Measurements from ENCODE around the gene AP3S2. TPM values are rescaled to one million over a fixed set of nuclear protein-coding genes. Genes with fewer than 3 reads are reported as not detected.
"Not testable (repeated sequence)": the region's sequence is repeated elsewhere in the genome, so short reads cannot be mapped to it uniquely, and the experiment has no call there.

AP3S2 gene
- total RNA-seq, 1 experiment from 2014 or later, result 53.0 TPM

DNA sequence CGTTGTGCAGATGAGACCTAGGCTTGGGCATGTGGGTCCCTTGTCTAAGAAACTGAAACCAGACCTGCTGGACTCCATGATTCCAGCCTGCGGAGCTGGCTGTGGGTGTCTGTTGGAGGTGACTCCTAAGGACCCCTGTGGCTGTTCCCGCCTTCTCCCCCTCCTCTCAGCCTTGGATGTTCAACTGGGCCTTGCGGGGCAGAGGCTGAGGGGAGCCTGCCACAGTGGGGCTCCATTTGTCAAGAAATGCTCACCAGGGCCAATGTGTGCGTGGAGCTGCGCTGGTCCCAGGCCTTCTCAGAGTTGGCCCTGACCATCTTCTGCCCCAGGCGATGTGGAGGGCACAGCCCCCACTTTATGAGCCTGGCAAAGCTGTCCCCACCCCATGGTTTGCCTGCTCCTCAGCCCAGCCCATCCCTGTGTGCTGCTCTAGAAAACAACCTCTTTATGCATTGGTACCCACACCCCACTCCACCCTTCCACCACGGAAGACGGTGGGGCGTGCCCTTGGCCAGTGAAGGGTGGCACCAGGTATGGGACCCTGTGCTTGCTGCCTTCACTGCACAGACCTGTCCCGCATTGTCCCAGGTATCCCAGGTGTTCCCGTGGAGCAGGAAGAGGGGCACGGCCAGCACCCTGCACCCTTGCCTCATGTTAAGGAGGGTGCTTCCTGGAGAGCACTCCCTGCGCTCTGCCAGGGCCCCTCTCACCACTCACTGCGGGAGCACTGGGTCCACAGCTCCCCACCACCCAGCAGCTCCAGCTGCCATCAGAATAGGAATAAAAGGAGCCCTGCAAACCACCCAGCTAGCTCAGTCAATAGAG, 109.7 kb downstream of the AP3S2 start:
- no peak for DNase-seq (ENCODE audit: extremely low read depth, low read depth)

DNA sequence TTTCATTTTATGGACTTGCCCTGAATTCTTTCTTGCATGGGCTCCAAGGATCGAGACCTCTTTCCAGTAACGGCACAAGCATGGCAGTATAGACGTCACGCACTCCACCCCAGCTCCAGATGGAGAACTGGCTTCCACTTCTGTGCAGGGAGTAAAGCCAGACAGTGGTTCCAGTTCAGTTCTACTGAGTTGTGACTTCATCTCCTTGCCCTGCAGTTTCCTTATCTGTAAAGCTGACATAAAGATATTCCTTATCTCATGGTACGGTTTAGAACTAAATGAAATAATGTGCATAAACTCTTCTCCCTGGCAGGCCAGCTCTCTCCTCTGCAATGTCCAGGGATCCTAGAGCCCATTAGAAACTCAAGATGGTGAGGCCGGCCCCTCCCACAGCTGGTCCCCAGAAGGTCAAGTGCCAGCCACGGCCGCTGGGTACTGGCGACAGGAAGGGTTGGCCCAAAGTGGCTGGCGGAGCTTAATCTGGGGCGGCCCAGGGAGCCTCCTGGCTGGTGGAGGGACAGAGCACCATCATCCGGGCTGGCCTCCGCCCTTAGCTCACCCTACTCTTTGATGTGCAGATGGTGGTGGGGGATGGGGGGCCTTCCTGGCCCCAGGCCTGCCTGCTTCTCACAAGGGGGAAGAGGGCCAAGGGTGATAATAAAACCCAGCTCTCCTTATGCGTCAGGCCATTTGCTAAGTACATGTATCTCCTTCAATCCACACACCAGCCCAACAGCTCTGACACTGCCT, 110.5 kb downstream of the AP3S2 start:
- no peak for DNase-seq (ENCODE audit: extremely low read depth, low read depth)

DNA sequence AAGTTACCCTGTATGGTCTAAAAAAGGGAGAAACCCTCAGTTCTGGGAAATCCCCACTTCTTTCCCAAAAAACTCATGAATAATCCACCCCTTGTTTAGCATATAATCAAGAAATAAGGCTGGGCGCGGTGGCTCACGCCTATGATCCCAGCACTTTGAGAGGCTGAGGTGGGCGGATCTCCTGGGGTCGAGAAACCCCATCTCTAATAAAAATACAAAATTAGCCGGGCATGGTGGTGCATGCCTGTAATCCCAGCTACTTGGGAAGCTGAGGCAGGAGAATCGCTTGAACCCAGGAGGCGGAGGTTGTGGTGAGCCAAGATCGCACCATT, 111.2 kb downstream of the AP3S2 start:
- DNase-seq (ENCODE audit: extremely low read depth, low read depth), result not testable (repeated sequence)

DNA sequence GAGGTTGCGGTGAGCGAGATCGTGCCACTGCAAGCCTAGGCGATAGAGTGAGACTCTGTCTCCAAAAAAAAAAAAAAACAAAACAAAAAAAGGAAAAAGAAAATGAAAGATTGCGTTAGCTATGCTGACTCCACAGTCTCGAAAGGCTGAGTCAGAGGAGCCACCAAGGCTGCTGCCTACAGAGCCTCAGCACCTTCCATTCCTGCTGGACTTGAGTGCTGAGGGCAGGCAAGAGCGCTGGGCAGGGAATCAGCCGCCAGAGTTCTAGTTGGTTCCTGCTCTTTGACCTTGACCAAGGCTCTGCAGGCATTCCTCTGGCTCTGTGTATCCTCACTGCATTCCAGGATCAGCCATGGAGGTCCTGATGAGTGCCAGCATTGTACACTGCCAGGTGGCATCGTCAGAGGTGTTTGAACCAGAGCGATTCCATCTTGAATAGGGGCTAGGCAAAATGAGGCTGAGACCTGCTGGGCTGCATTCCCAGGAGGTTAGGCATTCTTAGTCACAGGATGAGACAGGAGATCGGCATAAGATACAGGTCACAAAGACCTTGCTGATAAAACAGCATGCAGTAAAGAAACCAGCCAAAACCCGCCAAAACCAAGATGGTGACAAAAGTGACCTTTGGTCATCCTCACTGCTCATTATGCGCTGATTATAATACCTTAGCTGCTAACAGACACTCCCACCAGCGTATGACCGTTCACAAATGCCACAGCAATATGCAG, 111.7 kb downstream of the AP3S2 start:
- DNase-seq (ENCODE audit: extremely low read depth, low read depth), result no peak

DNA sequence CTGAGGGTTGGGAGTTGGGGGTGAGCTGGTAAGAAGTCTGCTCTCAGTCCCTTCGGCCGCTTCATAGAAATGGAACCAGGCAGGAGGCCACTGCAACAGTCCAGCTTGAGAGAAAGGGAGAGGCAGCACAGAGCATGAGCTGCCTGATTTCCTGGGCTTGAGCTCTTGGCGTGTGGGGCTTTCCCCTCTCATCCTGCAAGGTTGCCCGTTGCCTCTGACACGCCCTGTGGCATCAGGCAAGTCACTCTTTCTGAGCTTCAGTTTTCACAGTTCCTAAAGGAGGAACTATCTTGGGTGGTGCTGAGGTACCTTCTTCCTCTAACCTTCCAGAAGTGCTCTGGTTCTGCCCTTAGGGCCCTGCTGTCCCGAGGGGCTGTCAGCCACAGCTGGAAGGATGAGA, 112.7 kb downstream of the AP3S2 start:
- no peak for DNase-seq (ENCODE audit: extremely low read depth, low read depth)

DNA sequence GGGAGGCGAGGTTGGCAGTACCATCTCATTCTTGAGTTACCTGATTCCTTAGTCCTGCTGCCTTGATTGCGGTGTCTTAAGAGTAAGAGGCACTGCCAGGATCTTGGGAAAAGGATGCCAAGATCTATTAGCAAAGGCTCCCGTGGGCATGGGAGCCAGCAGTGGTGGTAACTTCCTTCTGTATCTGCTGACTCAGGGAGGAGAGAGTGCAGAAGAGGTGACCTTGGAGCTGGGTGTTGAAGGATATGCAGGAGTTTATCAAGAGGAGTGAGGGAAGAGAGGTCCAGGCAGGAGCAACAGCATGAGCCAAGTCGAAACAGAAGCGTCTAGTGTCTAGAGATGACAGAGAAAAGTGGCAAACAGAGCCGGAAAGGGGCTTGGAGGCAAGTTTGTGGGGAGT, 113.2 kb downstream of the AP3S2 start:
- DNase-seq (ENCODE audit: extremely low read depth, low read depth), result no peak

Small RNAs within 50 kb of the gene (small RNA-seq; reads per million reads assigned to genes)
- gene MIR5009, result 0 to 0.29 reads per million in 2 experiments
- 0.02 to 1.2 reads per million in 2 experiments for gene MIR5094
- gene RNU6-1111P, result 0 reads per million in 2 experiments
- gene RNU7-111P, result 0 reads per million in 2 experiments

Other genes starting within 250 kb of the AP3S2 start
- gene KIF7, start 238.5 kb downstream of the AP3S2 start, total RNA-seq (2014; rRNA removed; shearing (Covaris generic)), result 1.9 and 2.6 TPM in 2 replicates
- gene PLIN1, start 214.6 kb downstream of the AP3S2 start, total RNA-seq (2014; rRNA removed; shearing (Covaris generic)), result 0.40 and 0.52 TPM in 2 replicates
- gene PEX11A, start 203.2 kb downstream of the AP3S2 start, total RNA-seq (2014; rRNA removed; shearing (Covaris generic)), result 8.0 and 8.4 TPM in 2 replicates
- gene WDR93, start 203.2 kb downstream of the AP3S2 start, total RNA-seq (2014; rRNA removed; shearing (Covaris generic)), result 0.17 and 0.30 TPM in 2 replicates
- gene MESP1, start 142.7 kb downstream of the AP3S2 start, total RNA-seq (2014; rRNA removed; shearing (Covaris generic)), result 3.1 TPM in 2 replicates
- gene MESP2, start 117.7 kb downstream of the AP3S2 start, total RNA-seq (2014; rRNA removed; shearing (Covaris generic)), result not detected in 2 replicates
- gene ANPEP, start 79.1 kb downstream of the AP3S2 start, total RNA-seq (2014; rRNA removed; shearing (Covaris generic)), result 0.45 TPM in 1 of 2 replicates, not detected in the other
- gene ARPIN, start 19.0 kb upstream of the AP3S2 start, total RNA-seq (2014; rRNA removed; shearing (Covaris generic)), result 4.1 and 5.2 TPM in 2 replicates
- 4.5 and 7.1 TPM in 2 replicates for gene ZNF710, start 107.3 kb upstream of the AP3S2 start, total RNA-seq (2014; rRNA removed; shearing (Covaris generic))
- gene IDH2, start 208.5 kb upstream of the AP3S2 start, total RNA-seq (2014; rRNA removed; shearing (Covaris generic)), result 15.9 and 17.9 TPM in 2 replicates